ENCODE results near the gene LRRC30. TPM values are rescaled to one million over a fixed set of nuclear protein-coding genes. Genes with fewer than 3 reads are reported as not detected.

Gene LRRC30
- total RNA-seq, 3 donors from 2014 or later = not detected

DNA sequence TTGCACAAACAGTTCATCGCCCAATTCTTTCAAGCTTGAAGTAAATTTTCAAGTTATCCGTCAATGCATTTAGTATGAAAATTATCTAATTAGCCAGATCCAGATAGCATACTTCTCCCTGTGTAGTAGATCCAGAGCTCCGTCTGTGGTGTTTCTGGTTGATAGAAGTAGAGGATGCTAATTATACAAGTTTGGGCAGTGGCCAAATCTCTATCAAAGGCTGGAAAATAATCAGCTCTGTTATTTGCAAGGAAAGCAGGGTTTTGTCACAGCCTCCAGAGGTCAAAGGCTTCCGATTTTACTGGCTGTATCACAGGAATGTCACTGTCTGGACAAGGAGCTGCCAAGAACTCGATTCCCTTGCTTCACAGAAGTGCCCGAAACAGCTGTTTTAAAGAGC, 28.6 kb downstream of the LRRC30 start:
- Mint-ChIP-seq H3K9me3 (no peaks in the 10 kb centered on the region), H3K4me1 (ENCODE audit: low read depth) (no peaks in the 10 kb centered on the region), H3K27me3 (ENCODE audit: low read depth) (peaks cover 4% of the 10 kb centered on the region), H3K36me3 (ENCODE audit: insufficient read depth) (no peaks in the 10 kb centered on the region), H3K4me3 (no peak overlapping the region)
- ATAC-seq (no peak), DNase-seq (no peak)

DNA sequence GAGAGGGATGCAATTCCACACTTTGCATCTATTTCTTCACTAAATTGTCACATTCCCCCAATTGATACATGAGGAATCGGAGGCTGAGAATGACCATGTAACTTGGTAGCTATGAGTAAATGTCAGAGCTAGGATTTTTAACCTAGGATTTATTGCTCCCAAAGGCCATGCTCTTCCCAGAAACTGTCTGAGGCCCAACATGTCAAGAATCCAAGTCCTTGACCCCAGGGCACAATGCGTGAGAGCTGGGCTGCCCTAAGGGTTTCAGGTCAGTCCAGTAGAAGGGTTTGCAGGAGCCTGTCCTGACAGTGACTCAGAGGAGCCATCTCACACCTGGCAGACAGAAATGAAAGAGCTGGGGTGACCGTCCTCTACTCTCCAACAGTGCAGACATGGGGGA, 30.3 kb downstream of the LRRC30 start:
- Mint-ChIP-seq H3K4me3 (no peak overlapping the region), H3K9me3 (no peaks in the 10 kb centered on the region), H3K27me3 (ENCODE audit: low read depth) (peaks cover 4% of the 10 kb centered on the region), H3K36me3 (ENCODE audit: insufficient read depth) (no peaks in the 10 kb centered on the region), H3K4me1 (ENCODE audit: low read depth) (no peaks in the 10 kb centered on the region)
- ATAC-seq = no peak
- no peak for DNase-seq

DNA sequence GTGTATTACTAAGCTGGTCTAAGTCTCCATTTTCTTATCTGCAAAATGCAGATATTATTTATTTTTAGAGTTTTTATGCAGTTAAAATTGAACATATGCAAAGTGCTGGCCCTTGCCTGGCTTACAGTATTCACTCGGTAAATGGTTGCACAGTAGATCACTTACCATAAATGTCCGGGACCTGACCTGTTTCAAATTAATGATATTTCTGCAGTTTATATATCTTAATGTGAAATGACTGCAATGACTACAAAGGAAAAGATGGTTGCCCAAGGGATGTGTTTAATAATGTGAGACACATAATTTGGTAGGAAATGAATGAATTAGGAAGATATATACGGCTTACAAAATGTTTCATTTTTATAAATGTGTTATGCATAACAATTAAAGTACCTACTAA, 37.1 kb downstream of the LRRC30 start:
- DNase-seq (no peak), ATAC-seq (no peak)
- Mint-ChIP-seq H3K36me3 (ENCODE audit: insufficient read depth) (no peaks in the 10 kb centered on the region), H3K4me1 (ENCODE audit: low read depth) (no peaks in the 10 kb centered on the region), H3K27me3 (ENCODE audit: low read depth) (peaks cover 2% of the 10 kb centered on the region), H3K9me3 (peaks cover 6% of the 10 kb centered on the region), H3K4me3 (no peak overlapping the region)

DNA sequence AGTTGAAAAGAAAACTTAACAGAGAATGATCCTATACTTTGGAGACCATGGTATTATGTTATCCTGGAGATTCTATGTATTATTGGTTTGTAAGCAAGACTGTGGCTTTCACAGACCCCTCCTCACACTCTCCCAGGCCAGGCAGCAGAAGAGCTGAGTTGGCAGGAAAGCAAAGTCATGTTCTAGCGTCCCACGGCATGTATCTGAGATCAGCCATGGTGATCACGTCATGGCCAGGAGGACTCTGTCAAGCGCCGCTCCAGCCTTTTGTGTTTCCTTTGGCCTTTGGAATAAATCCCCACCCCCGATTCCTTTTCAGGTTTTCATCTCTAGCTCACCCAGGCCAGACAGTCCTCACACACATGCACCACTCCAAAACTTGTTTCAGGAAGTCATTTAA, 39.1 kb downstream of the LRRC30 start:
- ATAC-seq = no peak
- no peaks in the 10 kb centered on the region for H3K36me3 Mint-ChIP-seq (ENCODE audit: insufficient read depth)
- DNase-seq = no peak
- H3K4me3 Mint-ChIP-seq = no peak overlapping the region
- no peaks in the 10 kb centered on the region for H3K27me3 Mint-ChIP-seq (ENCODE audit: low read depth)
- H3K4me1 Mint-ChIP-seq (ENCODE audit: low read depth) = no peaks in the 10 kb centered on the region
- H3K9me3 Mint-ChIP-seq = peaks cover 6% of the 10 kb centered on the region

- Mint-ChIP-seq H3K4me1 (ENCODE audit: low read depth) (no peaks in the 10 kb centered on the region), H3K4me3 (no peak overlapping the region), H3K27me3 (ENCODE audit: low read depth) (no peaks in the 10 kb centered on the region), H3K36me3 (ENCODE audit: insufficient read depth) (no peaks in the 10 kb centered on the region), H3K9me3 (peaks cover 6% of the 10 kb centered on the region)
- DNase-seq (no peak), ATAC-seq (no peak)
Observed at GRCh38 chr18:7272311-7273049, 41.6 kb downstream of the LRRC30 start.

DNA sequence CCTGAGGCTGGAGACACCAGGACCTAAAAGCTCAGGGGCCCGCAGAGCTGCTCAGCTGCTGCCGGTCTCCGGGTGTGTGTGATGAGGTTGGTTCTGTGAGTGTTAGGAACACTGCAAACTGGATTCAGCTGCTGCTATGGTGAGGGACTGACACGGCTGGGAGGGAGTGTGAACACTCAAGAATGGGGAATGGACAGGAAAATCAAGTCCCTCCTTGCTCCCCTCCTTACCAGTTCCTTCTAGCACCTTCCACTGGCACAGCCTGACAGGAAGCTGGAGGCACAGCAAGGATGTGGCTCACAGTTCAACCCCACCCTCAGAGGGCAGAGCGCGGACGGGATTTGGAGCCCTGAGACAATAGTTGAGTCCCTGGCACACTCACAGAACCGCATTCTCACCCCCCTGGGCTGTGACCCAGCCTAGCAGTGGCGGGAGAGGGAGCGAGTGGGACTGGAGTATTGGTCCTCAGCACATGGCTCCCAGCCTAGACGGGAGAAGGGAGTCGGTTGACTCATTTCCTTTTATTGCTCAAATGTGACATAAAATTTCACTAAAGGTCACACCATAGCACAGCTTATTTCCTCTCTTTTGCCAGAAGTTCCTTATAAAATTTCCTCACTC, 42.5 kb downstream of the LRRC30 start:
- Mint-ChIP-seq H3K4me3 (no peak overlapping the region), H3K4me1 (ENCODE audit: low read depth) (no peaks in the 10 kb centered on the region), H3K27me3 (ENCODE audit: low read depth) (no peaks in the 10 kb centered on the region), H3K9me3 (peaks cover 6% of the 10 kb centered on the region), H3K36me3 (ENCODE audit: insufficient read depth) (no peaks in the 10 kb centered on the region)
- no peak for DNase-seq
- ATAC-seq = no peak

- no peak for DNase-seq
- ATAC-seq = no peak
- H3K4me3 Mint-ChIP-seq = no peak overlapping the region
Observed at GRCh38 chr18:7281579-7281978, 50.7 kb downstream of the LRRC30 start.

More at GRCh38 chr18:7281579-7281978, 50.7 kb downstream of the LRRC30 start:
- H3K36me3 Mint-ChIP-seq (ENCODE audit: insufficient read depth) = no peaks in the 10 kb centered on the region
- H3K27me3 Mint-ChIP-seq (ENCODE audit: low read depth) = no peaks in the 10 kb centered on the region
- H3K4me1 Mint-ChIP-seq (ENCODE audit: low read depth) = no peaks in the 10 kb centered on the region
- peaks cover 3% of the 10 kb centered on the region for H3K9me3 Mint-ChIP-seq

Other genes with a start within 250 kb of the LRRC30 start
- under 1 TPM; 0.05 to 0.08 (median 0.05) TPM for gene LAMA1, start 113.3 kb upstream of the LRRC30 start, total RNA-seq

Measured in activated T-cell treated with anti-CD3 and anti-CD28 coated beads, Interleukin-2, amount 50 U/mL, for 4 hours (primary cell).